Left ventricle myocardium inferior (tissue), 1 donor: ENCODE measurements around the gene TCF4. TPM values are rescaled to one million over a fixed set of nuclear protein-coding genes. Genes with fewer than 3 reads are reported as not detected.

Experiments used
- DNase-seq: peaks from one replicate; pipeline ENCODE4 v3.0.0-alpha.2; 2020
- H3K27ac ChIP-seq: fragments of 200-600 bp; replicated peaks from 2 replicates; pipeline ENCODE4 v1.8.0; 2021
- H3K27me3 ChIP-seq: fragments of 200-600 bp; 2 replicates; pipeline ENCODE4 v1.8.0; 2021; ENCODE audit warnings: low read depth
- H3K36me3 ChIP-seq: fragments of 200-600 bp; 2 replicates; pipeline ENCODE4 v1.8.0; 2021
- H3K4me1 ChIP-seq: fragments of 200-600 bp; 2 replicates; pipeline ENCODE4 v1.8.0; 2021
- H3K4me3 ChIP-seq: fragments of 200-600 bp; 2 replicates; pipeline ENCODE4 v1.8.0; 2021; ENCODE audit warnings: mild to moderate bottlenecking, moderate library complexity
- H3K9me3 ChIP-seq: fragments of 200-600 bp; replicated peaks from 2 replicates; pipeline ENCODE4 v1.8.0; 2021
- CTCF ChIP-seq: fragments of 200-600 bp; IDR thresholded peaks from 2 replicates; pipeline ENCODE4 v1.8.0; 2021; ENCODE audit warnings: antibody characterized with exemption, mild to moderate bottlenecking, borderline replicate concordance
- intact Hi-C: fragments of 100-400 bp; cut with micrococcal nuclease; formaldehyde crosslinking; loops from one replicate; pipeline ENCODE4 v1.11.0; 2022
- total RNA-seq: library from RNA; stranded (reverse); fragmentation: NEBNext Ultra II Directional; extraction: Animal tissue kit (Norgen Biotek cat#: 25700); gene quantifications from one replicate; pipeline ENCODE4 v1.2.1, GENCODE V29; 2021
- donor health status: DM: no; HTN: yes; CAD: no; lungs with severe emphysema.

Gene TCF4
- total RNA-seq, 1 donor from 2014 or later: 58.9 TPM

- no peaks in the 10 kb centered on the region for H3K27me3 ChIP-seq
- intact Hi-C loops: no loop called here
- H3K27ac ChIP-seq: peak overlapping the region; percentile 98
- DNase-seq: no peak
- H3K36me3 ChIP-seq: no peaks in the 10 kb centered on the region
- no peak overlapping the region for H3K4me3 ChIP-seq
- H3K4me1 ChIP-seq: peaks cover 75% of the 10 kb centered on the region
- TF ChIP-seq CTCF: no peak
- no peaks in the 10 kb centered on the region for H3K9me3 ChIP-seq
Observed at GRCh38 chr18:55328301-55328700, 259.7 kb downstream of the TCF4 start.

GRCh38 chr18:55327454-55327853 is 260.5 kb downstream of the TCF4 start:
- no peak for TF ChIP-seq CTCF
- H3K27ac ChIP-seq: peak overlapping the region; percentile 98
- no peak overlapping the region for H3K4me3 ChIP-seq
- no peaks in the 10 kb centered on the region for H3K36me3 ChIP-seq
- no peak for DNase-seq
- H3K27me3 ChIP-seq: no peaks in the 10 kb centered on the region
- intact Hi-C loops: no loop called here
- H3K4me1 ChIP-seq: peaks cover 75% of the 10 kb centered on the region
- H3K9me3 ChIP-seq: no peaks in the 10 kb centered on the region

- H3K4me1 ChIP-seq: peaks cover 65% of the 10 kb centered on the region
- no peak for TF ChIP-seq CTCF
- no peaks in the 10 kb centered on the region for H3K36me3 ChIP-seq
- H3K4me3 ChIP-seq: no peak overlapping the region
- H3K27me3 ChIP-seq: no peaks in the 10 kb centered on the region
- intact Hi-C loops: no loop called here
- H3K9me3 ChIP-seq: no peaks in the 10 kb centered on the region
- no peak for DNase-seq
- H3K27ac ChIP-seq: peak overlapping the region; percentile 98
Observed at GRCh38 chr18:55326134-55326533, 261.9 kb downstream of the TCF4 start.

GRCh38 chr18:55324166-55324565 is 263.8 kb downstream of the TCF4 start:
- no peak for DNase-seq
- peak overlapping the region; percentile 98 for H3K27ac ChIP-seq
- no peaks in the 10 kb centered on the region for H3K27me3 ChIP-seq
- no peak for TF ChIP-seq CTCF
- intact Hi-C loops: loop anchor here (5.0 kb wide), 1 partner anchor 1253 kb away; no protein-coding TSS in a partner anchor
- no peaks in the 10 kb centered on the region for H3K9me3 ChIP-seq
- no peak overlapping the region for H3K4me3 ChIP-seq
- H3K36me3 ChIP-seq: no peaks in the 10 kb centered on the region
- peaks cover 67% of the 10 kb centered on the region for H3K4me1 ChIP-seq

GRCh38 chr18:55323051-55323994 is 264.7 kb downstream of the TCF4 start:
- Histone ChIP-seq H3K27ac (peak overlapping the region; percentile 98), H3K4me3 (peak overlapping the region; percentile 76), H3K4me1 (peaks cover 64% of the 10 kb centered on the region), H3K9me3 (no peaks in the 10 kb centered on the region), H3K27me3 (no peaks in the 10 kb centered on the region), H3K36me3 (no peaks in the 10 kb centered on the region)
- DNase-seq: no peak
- no peak for TF ChIP-seq CTCF
- intact Hi-C loops: loop anchor here (5.0 kb wide), 1 partner anchor 1254 kb away; no protein-coding TSS in a partner anchor
